HepG2 (cell line): ENCODE data around the gene CHRNB2. TPM values are rescaled to one million over a fixed set of nuclear protein-coding genes. Genes with fewer than 3 reads are reported as not detected.

ENCODE experiments used
- ATAC-seq: fragments of 200-7000 bp; cut with Tn5 transposase; 3 replicates; pipeline ENCODE4 v1.9.1; 2020; ENCODE audit warnings: mild to moderate bottlenecking, moderate library complexity
- BruUV-seq: library from RNA; stranded (reverse); fragments of 400-500 nt; replicated peaks from 2 replicates; lab custom pipeline; 2021; lab: Mats Ljungman, UMichigan
- CTCF ChIA-PET: fragments of 300-600 bp; formaldehyde crosslinking; extraction: SDS; loops from one replicate; lab custom pipeline; 2021; ENCODE audit warnings: low total read pairs, inconsistent platforms, low intra/inter-chr PET ratio; lab: Yijun Ruan, JAX
- POLR2A ChIA-PET: fragments of 350-600 bp; sonication (Branson Sonifier 250); formaldehyde crosslinking; loops from one replicate; lab custom pipeline; 2020; ENCODE audit warnings: antibody characterized with exemption, inconsistent platforms; lab: Yijun Ruan, JAX
- DNase-seq: peaks from one replicate; pipeline ENCODE4 v3.0.0-alpha.2; 2015; ENCODE audit warnings: low spot score
- FAIRE-seq: peaks from 3 replicates; lab custom pipeline; 2011; peaks lifted over from hg19 to GRCh38; lab: Jason Lieb, UNC
- H2AFZ ChIP-seq: one replicate; pipeline ENCODE4 v1.6.1; 2011; ENCODE audit warnings: low read length, inconsistent platforms
- H3K27ac ChIP-seq: fragments of 300-600 bp; 3 replicates; pipeline ENCODE4 v1.8.0; 2011; ENCODE audit warnings: mixed run types, mild to moderate bottlenecking, mixed read lengths, low read length, inconsistent platforms; ENCODE audit not compliant: insufficient read depth; ENCODE audit errors: extremely low read length
- H3K27me3 ChIP-seq, 2 experiments: fragments of 200-600 bp in 1 of 2; 2 replicates in 1 of 2; 3 replicates in 1 of 2; pipeline versions ENCODE4 v1.6.0 to v1.8.0; 2011; ENCODE audit warnings: low read length in 2 of 2, mild to moderate bottlenecking in 2 of 2, moderate library complexity in 2 of 2, inconsistent platforms in 1 of 2; ENCODE audit not compliant: insufficient read depth in 2 of 2, control insufficient read depth in 1 of 2
- H3K36me3 ChIP-seq, 2 experiments: fragments of 200-600 bp in 1 of 2; replicated peaks in 1 of 2; 2 replicates in 1 of 2; 3 replicates in 1 of 2; pipeline versions ENCODE4 v1.5.1 to v1.8.0; 2011; ENCODE audit warnings: low read length in 2 of 2, inconsistent platforms in 1 of 2; ENCODE audit not compliant: insufficient read depth in 2 of 2, control insufficient read depth in 1 of 2
- H3K4me1 ChIP-seq: 2 replicates; pipeline ENCODE4 v1.5.1; 2012; ENCODE audit warnings: low read length, inconsistent platforms; ENCODE audit not compliant: insufficient read depth
- H3K4me2 ChIP-seq: 2 replicates; pipeline ENCODE4 v1.6.0; 2011; ENCODE audit warnings: low read depth, low read length, inconsistent platforms
- H3K4me3 ChIP-seq, 3 experiments: fragments of 200-600 bp in 1 of 3; sonication (generic), shearing (Covaris generic) in 1 of 3; replicated peaks in 1 of 3; 2 replicates each; pipeline ENCODE4 v1.5.1; 2011 to 2016; ENCODE audit warnings: low read length in 3 of 3, inconsistent platforms in 2 of 3, low read depth in 2 of 3, mild to moderate bottlenecking in 2 of 3, control low read depth in 1 of 3, mixed read lengths in 1 of 3; ENCODE audit not compliant: insufficient read depth in 1 of 3
- H3K79me2 ChIP-seq: one replicate; pipeline ENCODE4 v1.6.1; 2011; ENCODE audit warnings: low read length, inconsistent platforms; ENCODE audit not compliant: insufficient read depth
- H3K9ac ChIP-seq: 2 replicates; pipeline ENCODE4 v1.6.0; 2011; ENCODE audit warnings: mild to moderate bottlenecking, low read depth, low read length, inconsistent platforms; ENCODE audit not compliant: insufficient read depth
- H3K9me3 ChIP-seq: 2 replicates; pipeline ENCODE4 v1.5.1; 2012; ENCODE audit warnings: mild to moderate bottlenecking, low read length
- H4K20me1 ChIP-seq: 2 replicates; pipeline ENCODE4 v1.6.0; 2011; ENCODE audit warnings: inconsistent platforms, mild to moderate bottlenecking, low read length, moderate library complexity; ENCODE audit not compliant: insufficient read depth
- CENPBD1 ChIP-seq: sonication (generic); formaldehyde crosslinking; IDR thresholded peaks from 2 replicates; pipeline ENCODE4 v1.8.0; 2022; ENCODE audit warnings: missing genetic modification reagents, low read depth, mild to moderate bottlenecking, borderline replicate concordance
- HNF4G ChIP-seq, 2 experiments: sonication (generic) in 1 of 2; formaldehyde crosslinking in 1 of 2; IDR thresholded peaks; 2 replicates each; pipeline versions ENCODE4 v1.4.0 to v1.6.1; 2011 to 2020; ENCODE audit warnings: borderline replicate concordance in 2 of 2, low read depth in 2 of 2, mild to moderate bottlenecking in 2 of 2, low read length in 1 of 2, missing genetic modification reagents in 1 of 2, moderate library complexity in 1 of 2
- JUNB ChIP-seq: sonication (generic); formaldehyde crosslinking; IDR thresholded peaks from 2 replicates; pipeline ENCODE4 v1.8.0; 2022; ENCODE audit warnings: missing genetic modification reagents, mild to moderate bottlenecking, borderline replicate concordance
- MAF1 ChIP-seq: sonication (generic); formaldehyde crosslinking; IDR thresholded peaks from 2 replicates; pipeline ENCODE4 v1.5.0; 2020; ENCODE audit warnings: missing genetic modification reagents, borderline replicate concordance
- MYC ChIP-seq: sonication (generic); formaldehyde crosslinking; IDR thresholded peaks from 2 replicates; pipeline ENCODE4 v1.9.0; 2021; ENCODE audit warnings: missing genetic modification reagents, borderline replicate concordance
- NFKBIZ ChIP-seq: IDR thresholded peaks from 2 replicates; pipeline ENCODE4 v1.6.1; 2018; ENCODE audit warnings: missing genetic modification reagents, missing compliant biosample characterization
- RAD51 ChIP-seq: fragments of 450-650 bp; IDR thresholded peaks from 2 replicates; pipeline ENCODE4 v1.6.1; 2016; ENCODE audit warnings: borderline replicate concordance
- RARG ChIP-seq: sonication (generic); formaldehyde crosslinking; IDR thresholded peaks from 2 replicates; pipeline ENCODE4 v1.4.0; 2020; ENCODE audit warnings: low read depth, mild to moderate bottlenecking, missing genetic modification reagents
- SMAD9 ChIP-seq: sonication (generic); formaldehyde crosslinking; IDR thresholded peaks from 2 replicates; pipeline ENCODE4 v1.5.1; 2020; ENCODE audit warnings: mild to moderate bottlenecking, missing genetic modification reagents
- TEAD2 ChIP-seq: sonication (generic); formaldehyde crosslinking; IDR thresholded peaks from 2 replicates; pipeline ENCODE4 v1.9.0; 2021; ENCODE audit warnings: missing genetic modification reagents
- XRCC5 ChIP-seq: fragments of 200-400 bp; formaldehyde crosslinking; optimal IDR thresholded peaks from 2 replicates; pipeline ENCODE3; 2017; ENCODE audit warnings: mild to moderate bottlenecking, low read length
- ZFP36L1 ChIP-seq: sonication (generic); formaldehyde crosslinking; IDR thresholded peaks from 2 replicates; pipeline ENCODE4 v1.8.0; 2022; ENCODE audit warnings: mild to moderate bottlenecking, missing genetic modification reagents, moderate library complexity
- ZHX1 ChIP-seq: sonication (generic); formaldehyde crosslinking; IDR thresholded peaks from 2 replicates; pipeline ENCODE4 v1.8.1; 2022; ENCODE audit warnings: low read depth, mild to moderate bottlenecking, missing genetic modification reagents
- ZNF75D ChIP-seq: sonication (generic); formaldehyde crosslinking; IDR thresholded peaks from 2 replicates; pipeline ENCODE4 v1.8.1; 2023; ENCODE audit warnings: missing genetic modification reagents, mild to moderate bottlenecking, borderline replicate concordance
- WGBS: methylation state at CpG from one replicate; pipeline ENCODE4 v1.1.6; 2017; ENCODE audit warnings: low lambda C conversion rate; 5-methylcytosine and 5-hydroxymethylcytosine counted together
- in situ Hi-C: cut with HindIII; loops from 2 replicates; pipeline ENCODE4 v1.10.0; 2017; ENCODE audit warnings: low pct_unique_long_range_greater_than_20kb; ENCODE audit not compliant: extremely low pct_ligation_motif_present
- intact Hi-C: fragments of 100-400 bp; cut with micrococcal nuclease; formaldehyde crosslinking; loops from one replicate; pipeline ENCODE4 v1.10.0; 2022; ENCODE audit not compliant: unreplicated experiment
- polyA plus RNA-seq, 8 experiments: library from polyadenylated mRNA; depleted of rRNA in 3 of 8; stranded (reverse) in 7 of 8; unstranded in 1 of 8; fragments of >200 nt; fragmentation: Illumina TruSeq in 4 of 8; extraction: Trizol in 4 of 8; gene quantifications; 2 replicates each; pipeline versions ENCODE4 v1.2.1 to v1.2.3, GENCODE V29; 2011 to 2016; ENCODE audit warnings: low read depth in 4 of 8, missing spikeins in 1 of 8, mixed read lengths in 1 of 8; ENCODE audit not compliant: insufficient read depth in 1 of 8
- total RNA-seq, 5 experiments: library from RNA; depleted of rRNA; stranded (reverse); fragments of >200 nt; fragmentation: Illumina TruSeq; extraction: Trizol; gene quantifications; 2 replicates each; pipeline ENCODE4 v1.2.3, GENCODE V29; 2016; ENCODE audit warnings: low read depth in 1 of 5

Gene CHRNB2
- total and polyA plus RNA-seq, 2 of the 13 experiments (the other 11 are each of a cell fraction or from before 2014, with no cell fraction given), result 0.03 to 0.07 TPM

GRCh38 chr1:154611150-154611862 is 43.7 kb downstream of the CHRNB2 start (continued):
- no peak for TF ChIP-seq XRCC5
- no peak for TF ChIP-seq JUNB (CRISPR knock-in tag)
- no peak for TF ChIP-seq CENPBD1 (CRISPR knock-in tag)
- no peak for TF ChIP-seq ZFP36L1 (CRISPR knock-in tag)

GRCh38 chr1:154614247-154614646 is 46.7 kb downstream of the CHRNB2 start:
- H3K4me2 ChIP-seq, result no peak overlapping the region
- intact Hi-C loops, result no loop called here
- FAIRE-seq (no peak), DNase-seq (peak; percentile 9), ATAC-seq (peak; percentile 70)
- H3K36me3 ChIP-seq, result peaks cover 2 to 3% of the 10 kb centered on the region in 2 experiments; a peak in 1 of 5 replicates
- ChIA-PET CTCF (no interaction called here), POLR2A (no interaction called here)
- H3K9me3 ChIP-seq, result no peaks in the 10 kb centered on the region
- no peaks in the 10 kb centered on the region for H3K27me3 ChIP-seq
- H2AFZ ChIP-seq, result no peak overlapping the region
- no peak overlapping the region for H3K9ac ChIP-seq
- H3K79me2 ChIP-seq, result peaks cover 87% of the 10 kb centered on the region
- H3K4me1 ChIP-seq, result peaks cover 40% of the 10 kb centered on the region
- no peak overlapping the region for H3K4me3 ChIP-seq
- 98% methylated on average over 4 of the region's 4 CpGs for WGBS
- BruUV-seq, result no TSS peak
- no peak overlapping the region for H3K27ac ChIP-seq
- peaks cover 38% of the 10 kb centered on the region for H4K20me1 ChIP-seq
- in situ Hi-C loops, result no loop called here
- TF ChIP-seq ZNF75D (CRISPR knock-in tag) (no peak), MYC (no peak), HNF4G (IDR thresholded peaks at IDR 0.05; ENCODE audit: borderline replicate concordance, low read depth, low read length) (no peak), HNF4G (CRISPR knock-in tag; IDR thresholded peaks at IDR 0.05; ENCODE audit: borderline replicate concordance, low read depth) (no peak), RAD51 (no peak), SMAD9 (CRISPR knock-in tag) (no peak), NFKBIZ (CRISPR knock-in tag) (no peak), RARG (CRISPR knock-in tag) (no peak), MAF1 (CRISPR knock-in tag) (no peak), TEAD2 (CRISPR knock-in tag) (no peak), ZHX1 (no peak)
